CD14-positive monocyte (primary cell): ENCODE results near the gene CDKAL1. TPM values are rescaled to one million over a fixed set of nuclear protein-coding genes. Genes with fewer than 3 reads are reported as not detected.
"Not testable (repeated sequence)": the region's sequence is repeated elsewhere in the genome, so short reads cannot be mapped to it uniquely, and the experiment has no call there.

Experiments
- DNase-seq, 3 donors: peaks; one replicate each; pipeline ENCODE4 v3.0.0-alpha.2; 2011 to 2022
- H2AFZ ChIP-seq: 2 replicates; pipeline ENCODE4 v1.6.0; 2012; ENCODE audit warnings: mild to moderate bottlenecking, low read depth, low read length, inconsistent platforms; ENCODE audit not compliant: insufficient read depth, poor library complexity, severe bottlenecking
- H3K27ac ChIP-seq, 2 donors: 1 replicate in 1 of 2; 2 replicates in 1 of 2; pipeline ENCODE4 v1.5.1; 2012 to 2013; ENCODE audit warnings: low read length in 2 of 2, control low read depth in 1 of 2, inconsistent platforms in 1 of 2, low read depth in 1 of 2, mild to moderate bottlenecking in 1 of 2
- H3K27me3 ChIP-seq, 2 donors: one replicate each; pipeline versions ENCODE4 v1.6.0 to v1.6.1; 2011 to 2013; ENCODE audit warnings: low read length in 2 of 2; ENCODE audit not compliant: control insufficient read depth in 2 of 2, insufficient read depth in 2 of 2
- H3K36me3 ChIP-seq, 2 donors: replicated peaks in 1 of 2; 1 replicate in 1 of 2; 2 replicates in 1 of 2; pipeline versions ENCODE4 v1.5.1 to v1.6.1; 2012 to 2013; ENCODE audit warnings: low read length in 2 of 2, control low read depth in 1 of 2, inconsistent platforms in 1 of 2, mild to moderate bottlenecking in 1 of 2; ENCODE audit not compliant: insufficient read depth in 2 of 2, control insufficient read depth in 1 of 2
- H3K4me1 ChIP-seq, 2 donors: 1 replicate in 1 of 2; 2 replicates in 1 of 2; pipeline versions ENCODE4 v1.5.1 to v1.6.1; 2012 to 2013; ENCODE audit warnings: low read length in 2 of 2, control low read depth in 1 of 2, inconsistent platforms in 1 of 2, mild to moderate bottlenecking in 1 of 2, moderate library complexity in 1 of 2; ENCODE audit not compliant: insufficient read depth in 2 of 2, control insufficient read depth in 1 of 2
- H3K4me2 ChIP-seq: replicated peaks from 2 replicates; pipeline ENCODE3; 2012; ENCODE audit warnings: low read length, moderate library complexity, mild to moderate bottlenecking; ENCODE audit not compliant: poor library complexity, severe bottlenecking; ENCODE audit errors: extremely low read depth
- H3K4me3 ChIP-seq, 3 experiments: fragments of 200-600 bp in 1 of 3; sonication (generic) in 1 of 3; replicated peaks in 1 of 3; 1 replicate in 2 of 3; 2 replicates in 1 of 3; pipeline ENCODE4 v1.5.1; 2011 to 2013; ENCODE audit warnings: low read length in 3 of 3, mild to moderate bottlenecking in 3 of 3, control low read depth in 2 of 3, low read depth in 2 of 3, inconsistent platforms in 1 of 3, moderate library complexity in 1 of 3
- H3K79me2 ChIP-seq: 2 replicates; pipeline ENCODE4 v1.6.0; 2012; ENCODE audit warnings: mild to moderate bottlenecking, control low read depth, inconsistent platforms, low read length, moderate library complexity; ENCODE audit not compliant: insufficient read depth
- H3K9ac ChIP-seq: 2 replicates; pipeline ENCODE4 v1.6.0; 2017; ENCODE audit warnings: low read length, mild to moderate bottlenecking; ENCODE audit not compliant: insufficient read depth, poor library complexity, severe bottlenecking
- H3K9me3 ChIP-seq, 2 donors: replicated peaks in 1 of 2; 1 replicate in 1 of 2; 2 replicates in 1 of 2; pipeline versions ENCODE4 v1.5.1 to v1.6.1; 2012 to 2013; ENCODE audit warnings: low read length in 2 of 2, control low read depth in 1 of 2; ENCODE audit not compliant: control insufficient read depth in 1 of 2, insufficient read depth in 1 of 2
- H4K20me1 ChIP-seq: 2 replicates; pipeline ENCODE4 v1.6.0; 2012; ENCODE audit warnings: mild to moderate bottlenecking, low read length, control low read depth, moderate library complexity; ENCODE audit not compliant: insufficient read depth
- H3K27ac Mint-ChIP-seq, 7 donors: one replicate each; pipeline ENCODE4 v1.8.0; 2020; ENCODE audit warnings: mild to moderate bottlenecking in 7 of 7, mixed read lengths in 7 of 7, moderate library complexity in 6 of 7, inconsistent platforms in 2 of 7
- H3K27me3 Mint-ChIP-seq, 3 donors: one replicate each; pipeline ENCODE4 v1.8.0; 2021 to 2022; ENCODE audit warnings: low read depth in 3 of 3, mild to moderate bottlenecking in 3 of 3, mixed read lengths in 3 of 3, moderate library complexity in 3 of 3, inconsistent platforms in 1 of 3
- H3K36me3 Mint-ChIP-seq, 2 donors: one replicate each; pipeline ENCODE4 v1.8.0; 2020; ENCODE audit warnings: mixed read lengths in 2 of 2, inconsistent platforms in 1 of 2, mild to moderate bottlenecking in 1 of 2
- H3K4me1 Mint-ChIP-seq: one replicate; pipeline ENCODE4 v1.8.0; 2020; ENCODE audit warnings: mild to moderate bottlenecking, mixed read lengths
- H3K4me3 Mint-ChIP-seq, 2 donors: one replicate each; pipeline ENCODE4 v1.8.0; 2020; ENCODE audit warnings: mild to moderate bottlenecking in 2 of 2, mixed read lengths in 2 of 2, moderate library complexity in 1 of 2
- H3K9me3 Mint-ChIP-seq, 7 donors: one replicate each; pipeline ENCODE4 v1.8.0; 2020 to 2022; ENCODE audit warnings: mixed read lengths in 7 of 7, mild to moderate bottlenecking in 6 of 7, moderate library complexity in 6 of 7, inconsistent platforms in 2 of 7
- CTCF ChIP-seq: fragments of 200-600 bp; IDR thresholded peaks from one replicate; pipeline ENCODE4 v1.8.0; 2022; ENCODE audit warnings: antibody characterized with exemption, mild to moderate bottlenecking
- WGBS: methylation state at CpG from one replicate; pipeline ENCODE4 v1.1.5; 2013; ENCODE audit warnings: missing lambda C conversion rate; ENCODE audit not compliant: insufficient coverage; 5-methylcytosine and 5-hydroxymethylcytosine counted together
- intact Hi-C, 2 donors: fragments of 100-400 bp; cut with micrococcal nuclease; formaldehyde crosslinking; loops; one replicate each; pipeline versions ENCODE4 v1.15.0 to v1.15.1; 2023
- polyA plus RNA-seq, 3 donors: library from polyadenylated mRNA; depleted of rRNA in 1 of 3; unstranded in 2 of 3; stranded (reverse) in 1 of 3; fragments of 300-500 nt in 2 of 3; fragments of >200 nt in 1 of 3; fragmentation: Illumina TruSeq in 2 of 3; gene quantifications; 1 replicate in 2 of 3; 2 replicates in 1 of 3; pipeline ENCODE4 v1.2.3, GENCODE V29; 2012 to 2021

The CDKAL1 gene
- polyA plus RNA-seq, 3 donors = 3.2 to 12.4 (median 8.3) TPM

DNA sequence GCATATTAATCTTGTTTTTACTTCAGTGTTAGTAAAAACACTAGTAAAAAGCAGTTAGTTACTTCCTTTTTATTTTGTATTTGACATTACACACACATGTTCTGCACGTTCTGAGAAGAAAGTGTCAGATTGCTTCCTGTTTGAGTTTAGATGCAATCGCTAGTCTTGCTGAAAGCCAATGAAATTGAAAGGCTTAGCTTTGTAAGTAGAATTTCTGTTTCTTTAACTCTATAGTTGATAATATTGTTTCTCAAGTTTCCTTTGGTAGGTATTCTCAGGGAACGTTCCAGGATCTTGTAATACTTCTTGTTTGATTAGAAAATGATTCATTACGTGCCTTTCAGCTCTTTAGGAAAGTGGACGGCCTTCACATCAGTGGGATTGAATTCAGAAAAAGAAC is 55.0 kb downstream of the CDKAL1 start:
- H3K4me1 Mint-ChIP-seq = peaks cover 7% of the 10 kb centered on the region
- Histone ChIP-seq H2AFZ (no peak overlapping the region), H3K4me3 (no peak overlapping the region), H3K79me2 (no peaks in the 10 kb centered on the region), H4K20me1 (no peaks in the 10 kb centered on the region), H3K9me3 (no peaks in the 10 kb centered on the region), H3K27ac (no peak overlapping the region), H3K9ac (no peak overlapping the region), H3K4me1 (no peaks in the 10 kb centered on the region), H3K4me2 (no peak overlapping the region), H3K36me3 (peaks cover 0 to 9% of the 10 kb centered on the region in 2 donors), H3K27me3 (no peaks in the 10 kb centered on the region)
- no peak for TF ChIP-seq CTCF
- DNase-seq = no peak
- no CpG with 5 or more reads among the region's 5 CpGs for WGBS
- intact Hi-C loops = no loop called here
- H3K27ac Mint-ChIP-seq = no peak overlapping the region
- peaks cover 37 to 55% of the 10 kb centered on the region in 2 donors for H3K36me3 Mint-ChIP-seq
- no peak overlapping the region for H3K4me3 Mint-ChIP-seq
- peaks cover 7 to 22% (median 11%) of the 10 kb centered on the region in 7 donors for H3K9me3 Mint-ChIP-seq
- no peaks in the 10 kb centered on the region for H3K27me3 Mint-ChIP-seq

DNA sequence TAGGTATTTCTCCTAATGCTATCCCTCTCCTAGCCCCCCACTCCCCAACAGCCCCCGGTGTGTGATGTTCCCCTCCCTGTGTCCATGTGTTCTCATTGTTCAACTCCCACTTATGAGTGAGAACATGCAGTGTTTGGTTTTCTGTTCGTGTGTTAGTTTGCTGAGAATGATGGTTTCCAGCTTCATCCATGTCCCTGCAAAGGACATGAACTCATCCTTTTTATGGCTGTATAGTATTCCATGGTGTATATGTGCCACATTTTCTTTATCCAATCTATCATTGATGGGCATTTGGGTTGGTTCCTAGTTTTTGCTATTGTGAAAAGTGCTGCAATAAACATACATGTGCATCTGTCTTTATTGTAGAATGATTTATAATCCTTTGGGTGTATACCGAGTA is 56.2 kb downstream of the CDKAL1 start:
- H3K27me3 Mint-ChIP-seq, H3K79me2 ChIP-seq, H4K20me1 ChIP-seq, H3K27me3 ChIP-seq, H3K27ac Mint-ChIP-seq, H3K4me3 ChIP-seq, H3K9me3 ChIP-seq, H3K9ac ChIP-seq, H3K4me1 Mint-ChIP-seq, intact Hi-C loops, H3K4me3 Mint-ChIP-seq, H3K27ac ChIP-seq, H2AFZ ChIP-seq, H3K4me2 ChIP-seq, H3K4me1 ChIP-seq, DNase-seq: not testable (repeated sequence)
- peaks cover 0 to 14% of the 10 kb centered on the region in 2 donors for H3K36me3 ChIP-seq
- WGBS = no CpG with 5 or more reads among the region's 3 CpGs
- Mint-ChIP-seq H3K9me3 (peaks cover 10 to 28% (median 16%) of the 10 kb centered on the region in 7 donors), H3K36me3 (peaks cover 41 to 58% of the 10 kb centered on the region in 2 donors)

DNA sequence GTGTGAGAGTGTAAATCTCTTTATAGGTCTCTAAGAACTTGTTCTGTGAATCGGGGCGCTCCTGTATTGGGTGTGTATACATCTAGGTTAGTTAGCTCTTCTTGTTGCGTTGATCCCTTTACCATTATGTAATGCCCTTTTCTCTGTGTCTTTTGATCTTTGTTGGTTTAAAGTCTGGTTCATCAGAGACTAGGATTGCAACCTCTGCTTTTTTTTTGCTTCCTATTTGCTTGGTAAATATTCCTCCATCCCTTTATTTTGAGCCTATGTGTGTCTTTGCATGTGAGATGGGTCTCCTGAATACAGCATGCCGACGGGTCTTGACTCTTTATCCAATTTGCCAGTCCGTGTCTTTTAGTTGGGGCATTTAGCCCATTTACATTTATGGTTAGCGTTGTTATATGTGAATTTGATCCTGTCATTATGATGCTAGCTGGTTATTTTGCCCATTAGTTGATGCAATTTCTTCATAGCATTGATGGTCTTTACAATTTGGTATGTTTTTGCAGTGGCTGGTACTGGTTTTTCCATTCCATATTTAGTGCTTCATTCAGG is 60.1 kb downstream of the CDKAL1 start:
- H3K27me3 ChIP-seq, H2AFZ ChIP-seq, H4K20me1 ChIP-seq, H3K79me2 ChIP-seq, H3K27ac ChIP-seq, H3K4me2 ChIP-seq, H3K4me1 ChIP-seq, H3K4me1 Mint-ChIP-seq, H3K27ac Mint-ChIP-seq, H3K4me3 Mint-ChIP-seq, H3K9me3 ChIP-seq, H3K4me3 ChIP-seq, H3K27me3 Mint-ChIP-seq, H3K9ac ChIP-seq, DNase-seq, intact Hi-C loops: not testable (repeated sequence)
- WGBS = 100% methylated on average over 1 of the region's 7 CpGs
- peaks cover 43 to 59% of the 10 kb centered on the region in 2 donors for H3K36me3 Mint-ChIP-seq
- H3K9me3 Mint-ChIP-seq = peaks cover 10 to 36% (median 21%) of the 10 kb centered on the region in 7 donors
- H3K36me3 ChIP-seq = peaks cover 5 to 25% of the 10 kb centered on the region in 2 donors
